Measurements from ENCODE around the gene BBS1.

Gene BBS1

GRCh38 chr11:66550887-66551286 is 40.5 kb downstream of the BBS1 start:
- DNase-seq (ENCODE audit: low spot score) = no peak

- no peak for DNase-seq (ENCODE audit: low spot score)
Measured at GRCh38 chr11:66554602-66555001, 44.2 kb downstream of the BBS1 start.

GRCh38 chr11:66555416-66555815 is 45.0 kb downstream of the BBS1 start:
- DNase-seq (ENCODE audit: low spot score) = no peak

GRCh38 chr11:66556086-66556485 is 45.7 kb downstream of the BBS1 start:
- no peak for DNase-seq (ENCODE audit: low spot score)

GRCh38 chr11:66557733-66558326 is 47.4 kb downstream of the BBS1 start:
- no peak for DNase-seq (ENCODE audit: low spot score)

- DNase-seq (ENCODE audit: low spot score) = no peak
Measured at GRCh38 chr11:66559142-66559865, 48.9 kb downstream of the BBS1 start.

- DNase-seq (ENCODE audit: low spot score) = no peak
Measured at GRCh38 chr11:66559866-66560676, 49.6 kb downstream of the BBS1 start.

GRCh38 chr11:66561178-66561974 is 50.9 kb downstream of the BBS1 start:
- DNase-seq (ENCODE audit: low spot score) = no peak

- DNase-seq (ENCODE audit: low spot score) = no peak
Measured at GRCh38 chr11:66561975-66562248, 51.5 kb downstream of the BBS1 start.

- no peak for DNase-seq (ENCODE audit: low spot score)
Measured at GRCh38 chr11:66562275-66562674, 51.8 kb downstream of the BBS1 start.

GRCh38 chr11:66562907-66563583 is 52.6 kb downstream of the BBS1 start:
- DNase-seq (ENCODE audit: low spot score) = no peak

- no peak for DNase-seq (ENCODE audit: low spot score)
Measured at GRCh38 chr11:66563832-66564231, 53.4 kb downstream of the BBS1 start.

GRCh38 chr11:66564538-66564937 is 54.1 kb downstream of the BBS1 start:
- DNase-seq (ENCODE audit: low spot score) = no peak

- no peak for DNase-seq (ENCODE audit: low spot score)
Measured at GRCh38 chr11:66564984-66565383, 54.5 kb downstream of the BBS1 start.

- DNase-seq (ENCODE audit: low spot score) = no peak
Measured at GRCh38 chr11:66566221-66566620, 55.8 kb downstream of the BBS1 start.

- no peak for DNase-seq (ENCODE audit: low spot score)
Measured at GRCh38 chr11:66567787-66568123, 57.3 kb downstream of the BBS1 start.

GRCh38 chr11:66568124-66568916 is 57.9 kb downstream of the BBS1 start, which contains the start of gene CTSF:
CTSF (minus strand) TSS chr11:66568606; CDS start chr11:66568486, 120 bp downstream.
- DNase-seq (ENCODE audit: low spot score) = no peak

- DNase-seq (ENCODE audit: low spot score) = no peak
Measured at GRCh38 chr11:66569076-66569475, 58.6 kb downstream of the BBS1 start.

GRCh38 chr11:66570079-66570849 is 59.8 kb downstream of the BBS1 start:
- DNase-seq (ENCODE audit: low spot score) = no peak

- no peak for DNase-seq (ENCODE audit: low spot score)
Measured at GRCh38 chr11:66570850-66571180, 60.4 kb downstream of the BBS1 start.

All from NAMALWA (cell line).